ENCODE measurements around the gene PCIF1. TPM values are rescaled to one million over a fixed set of nuclear protein-coding genes. Genes with fewer than 3 reads are reported as not detected.

PCIF1 gene
- total RNA-seq, 1 experiment from 2014 or later = 35.3 TPM

- no peak overlapping the region for H3K27ac ChIP-seq
Measured at GRCh38 chr20:45940469-45940868, 6.0 kb downstream of the PCIF1 start.

GRCh38 chr20:45943613-45944012, 9.1 kb downstream of the PCIF1 start:
- H3K4me3 ChIP-seq = no peak overlapping the region
- peaks cover 37% of the 10 kb centered on the region for H3K4me1 ChIP-seq (replicated peaks; ENCODE audit: insufficient read depth)
- H3K79me2 ChIP-seq (ENCODE audit: low read depth) = no peaks in the 10 kb centered on the region
- H3K9me2 ChIP-seq (ENCODE audit: insufficient read depth) = no peaks in the 10 kb centered on the region
- peak overlapping the region; percentile 81 for H3K27ac ChIP-seq
- H4K20me1 ChIP-seq (ENCODE audit: insufficient read depth) = no peaks in the 10 kb centered on the region
- H3F3A ChIP-seq (ENCODE audit: insufficient read depth, low read depth) = peaks cover 37% of the 10 kb centered on the region
- CTCF ChIA-PET = interaction anchor here (0.6 kb wide), 1 partner anchor 620 kb away, joined by 5 read pairs; no protein-coding TSS in a partner anchor
- H3K9me3 ChIP-seq (ENCODE audit: insufficient read depth, low read depth) = no peaks in the 10 kb centered on the region
- POLR2A ChIA-PET (ENCODE audit: unreplicated experiment) = interaction anchor here (0.7 kb wide), 2 partner anchors 10 to 71 kb away, joined by 4 to 6 read pairs; no protein-coding TSS in a partner anchor
- H3K27me3 ChIP-seq (ENCODE audit: insufficient read depth, low read depth) = no peaks in the 10 kb centered on the region
- peak in 1 of 2 experiments; percentile 21 for DNase-seq
- 0 out of 2 replicates have a peak, but pooled peaks cover 14% of the 10 kb centered on the region for H3K36me3 ChIP-seq (ENCODE audit: low read depth)
- peak overlapping the region; percentile 14 for H3K4me2 ChIP-seq
- intact Hi-C loops (cut with micrococcal nuclease; ENCODE audit: unreplicated experiment) = no loop called here
- no peak overlapping the region for H2AFZ ChIP-seq
- no TSS peak for BruUV-seq (replicated peaks)
- TF ChIP-seq CTCF (conservative IDR thresholded peaks at IDR 0.05) (no peak), EZH2 (IDR thresholded peaks at IDR 0.05; ENCODE audit: low read depth) (no peak)

More at GRCh38 chr20:45940469-45940868, 6.0 kb downstream of the PCIF1 start:
- peaks cover 20% of the 10 kb centered on the region; the same call in 1 of the 2 replicates for H3K36me3 ChIP-seq (ENCODE audit: low read depth)
- intact Hi-C loops (cut with micrococcal nuclease; ENCODE audit: unreplicated experiment) = no loop called here
- no peak for DNase-seq
- TF ChIP-seq EZH2 (IDR thresholded peaks at IDR 0.05; ENCODE audit: low read depth) = no peak
- H3K27me3 ChIP-seq (ENCODE audit: insufficient read depth, low read depth) = no peaks in the 10 kb centered on the region
- CTCF ChIA-PET = interaction anchor here (0.6 kb wide), 1 partner anchor 12 kb away, joined by 3 read pairs; no protein-coding TSS in a partner anchor
- H3K4me1 ChIP-seq (replicated peaks; ENCODE audit: insufficient read depth) = peaks cover 26% of the 10 kb centered on the region
- no peak overlapping the region for H3K4me2 ChIP-seq
- H3F3A ChIP-seq (ENCODE audit: insufficient read depth, low read depth) = peaks cover 29% of the 10 kb centered on the region
- no peaks in the 10 kb centered on the region for H3K9me2 ChIP-seq (ENCODE audit: insufficient read depth)
- H3K79me2 ChIP-seq (ENCODE audit: low read depth) = peaks cover 12% of the 10 kb centered on the region
- H4K20me1 ChIP-seq (ENCODE audit: insufficient read depth) = no peaks in the 10 kb centered on the region
- no peak overlapping the region for H2AFZ ChIP-seq
- POLR2A ChIA-PET (ENCODE audit: unreplicated experiment) = interaction anchor here (0.5 kb wide), 1 partner anchor 328 kb away, joined by 8 read pairs; no protein-coding TSS in a partner anchor
- BruUV-seq (replicated peaks) = no TSS peak
- no peak overlapping the region for H3K4me3 ChIP-seq
- H3K9me3 ChIP-seq (ENCODE audit: insufficient read depth, low read depth) = no peaks in the 10 kb centered on the region

- no peaks in the 10 kb centered on the region for H4K20me1 ChIP-seq (ENCODE audit: insufficient read depth)
- peak overlapping the region; percentile 81 for H3K27ac ChIP-seq
- ChIA-PET CTCF (interaction anchor here (0.6 kb wide), 1 partner anchor 621 kb away, joined by 5 read pairs; no protein-coding TSS in a partner anchor), POLR2A (ENCODE audit: unreplicated experiment) (interaction anchor here (0.5 to 0.7 kb wide), 4 partner anchors 8 to 115 kb away, joined by 3 to 6 read pairs (median 4); no protein-coding TSS in a partner anchor)
- intact Hi-C loops (cut with micrococcal nuclease; ENCODE audit: unreplicated experiment) = no loop called here
- peak in 1 of 2 experiments; percentile 92 for DNase-seq
- no peak overlapping the region for H3K4me3 ChIP-seq
- BruUV-seq (replicated peaks) = no TSS peak
- H3K36me3 ChIP-seq (ENCODE audit: low read depth) = 0 out of 2 replicates have a peak, but pooled peaks cover 14% of the 10 kb centered on the region
- H3K27me3 ChIP-seq (ENCODE audit: insufficient read depth, low read depth) = no peaks in the 10 kb centered on the region
- H3F3A ChIP-seq (ENCODE audit: insufficient read depth, low read depth) = peaks cover 44% of the 10 kb centered on the region
- no peaks in the 10 kb centered on the region for H3K9me3 ChIP-seq (ENCODE audit: insufficient read depth, low read depth)
- no peak overlapping the region for H2AFZ ChIP-seq
- peak overlapping the region; percentile 14 for H3K4me2 ChIP-seq
- no peaks in the 10 kb centered on the region for H3K79me2 ChIP-seq (ENCODE audit: low read depth)
- peaks cover 37% of the 10 kb centered on the region for H3K4me1 ChIP-seq (replicated peaks; ENCODE audit: insufficient read depth)
- TF ChIP-seq CTCF (conservative IDR thresholded peaks at IDR 0.05) = no peak
- no peak for TF ChIP-seq EZH2 (IDR thresholded peaks at IDR 0.05; ENCODE audit: low read depth)
- H3K9me2 ChIP-seq (ENCODE audit: insufficient read depth) = no peaks in the 10 kb centered on the region
Measured at GRCh38 chr20:45944151-45944964, 9.9 kb downstream of the PCIF1 start.
